K562 (cell line): ENCODE data around the gene GPX6. TPM values are rescaled to one million over a fixed set of nuclear protein-coding genes. Genes with fewer than 3 reads are reported as not detected.
A peak's percentile ranks its signal among the peaks of the same experiment; 100 is the strongest.

ENCODE experiments used
- ATAC-seq: fragments of 200-7000 bp; cut with Tn5 transposase; 3 replicates; pipeline ENCODE4 v1.9.1; 2020; ENCODE audit warnings: moderate library complexity
- BruUV-seq: library from RNA; stranded (reverse); fragments of 400-500 nt; replicated peaks from 2 replicates; lab custom pipeline; 2021; lab: Mats Ljungman, UMichigan
- CTCF ChIA-PET: fragments of 300-600 bp; formaldehyde crosslinking; extraction: SDS; loops from one replicate; lab custom pipeline; 2021; ENCODE audit warnings: low intra/inter-chr PET ratio; lab: Yijun Ruan, JAX
- POLR2A ChIA-PET: fragments of 300-600, 350-650 bp; sonication (Branson Sonifier 250); formaldehyde crosslinking; extraction: SDS; loops from one replicate; lab custom pipeline; 2021; ENCODE audit warnings: antibody characterized with exemption, inconsistent platforms; lab: Yijun Ruan, JAX
- DNase-seq, 4 experiments: peaks; one replicate each; pipeline versions ENCODE4 v3.0.0 to v3.0.0-alpha.2; 2011 to 2018; ENCODE audit warnings: low spot score in 3 of 4, mixed read lengths in 3 of 4; ENCODE audit errors: extremely low read depth in 1 of 4
- FAIRE-seq: peaks from 2 replicates; lab custom pipeline; 2011; peaks lifted over from hg19 to GRCh38; lab: Jason Lieb, UNC
- H2AFZ ChIP-seq: 2 replicates; pipeline ENCODE4 v1.6.0; 2011; ENCODE audit warnings: low read depth, low read length, control low read depth, inconsistent platforms
- H3K27ac ChIP-seq: fragments of 200-600 bp; 3 replicates; pipeline ENCODE4 v1.8.0; 2011; ENCODE audit warnings: low read depth, mild to moderate bottlenecking, control low read depth, inconsistent platforms, low read length, moderate library complexity, mixed read lengths; ENCODE audit errors: extremely low read depth
- H3K27me3 ChIP-seq, 2 experiments: fragments of 300-600 bp in 1 of 2; 2 replicates in 1 of 2; 3 replicates in 1 of 2; pipeline versions ENCODE4 v1.6.0 to v1.8.0; 2011; ENCODE audit warnings: inconsistent platforms in 2 of 2, low read length in 2 of 2, mild to moderate bottlenecking in 1 of 2, mixed read lengths in 1 of 2, moderate library complexity in 1 of 2; ENCODE audit not compliant: control insufficient read depth in 2 of 2, insufficient read depth in 2 of 2
- H3K36me3 ChIP-seq: fragments of 300-600 bp; 3 replicates; pipeline ENCODE4 v1.8.0; 2011; ENCODE audit warnings: mild to moderate bottlenecking, low read length, inconsistent platforms; ENCODE audit not compliant: control insufficient read depth, insufficient read depth
- H3K4me1 ChIP-seq, 2 experiments: fragments of 200-600 bp in 1 of 2; replicated peaks in 1 of 2; 2 replicates in 1 of 2; 3 replicates in 1 of 2; pipeline versions ENCODE4 v1.5.1 to v1.8.0; 2011; ENCODE audit warnings: inconsistent platforms in 2 of 2, low read length in 2 of 2, mild to moderate bottlenecking in 1 of 2, mixed read lengths in 1 of 2, moderate library complexity in 1 of 2; ENCODE audit not compliant: control insufficient read depth in 2 of 2, insufficient read depth in 2 of 2
- H3K4me2 ChIP-seq: 2 replicates; pipeline ENCODE4 v1.6.1; 2011; ENCODE audit warnings: low read length, control low read depth, inconsistent platforms, mixed read lengths; ENCODE audit not compliant: insufficient read depth
- H3K4me3 ChIP-seq: fragments of 200-600 bp; sonication (generic), shearing (Covaris generic); 2 replicates; pipeline ENCODE4 v1.5.1; 2016; ENCODE audit warnings: control low read depth, inconsistent platforms
- H3K79me2 ChIP-seq: fragments of 200-600 bp; 3 replicates; pipeline ENCODE4 v1.8.0; 2011; ENCODE audit warnings: low read length, inconsistent platforms; ENCODE audit not compliant: control insufficient read depth, insufficient read depth
- H3K9ac ChIP-seq, 2 experiments: 2 replicates each; pipeline versions ENCODE4 v1.6.0 to v1.6.1; 2011; ENCODE audit warnings: low read depth in 2 of 2, low read length in 2 of 2, control low read depth in 1 of 2, inconsistent platforms in 1 of 2, mild to moderate bottlenecking in 1 of 2, mixed read lengths in 1 of 2; ENCODE audit not compliant: insufficient read depth in 1 of 2
- H3K9me1 ChIP-seq: one replicate; pipeline ENCODE4 v1.6.0; 2011; ENCODE audit warnings: inconsistent platforms, mild to moderate bottlenecking, low read length, moderate library complexity; ENCODE audit not compliant: control insufficient read depth, insufficient read depth
- H3K9me3 ChIP-seq: replicated peaks from 2 replicates; pipeline ENCODE4 v1.5.1; 2011; ENCODE audit warnings: low read depth, low read length, inconsistent platforms; ENCODE audit not compliant: control insufficient read depth, insufficient read depth
- H4K20me1 ChIP-seq: replicated peaks from 2 replicates; pipeline ENCODE4 v1.6.1; 2011; ENCODE audit warnings: low read length, inconsistent platforms, mixed read lengths; ENCODE audit not compliant: control insufficient read depth, insufficient read depth
- ASH1L ChIP-seq: fragments of 450-650 bp; IDR thresholded peaks from 2 replicates; pipeline ENCODE4 v1.6.1; 2018; ENCODE audit warnings: borderline replicate concordance, mild to moderate bottlenecking, low read depth; ENCODE audit not compliant: partially characterized antibody
- CHAMP1 ChIP-seq: fragments of 450-650 bp; IDR thresholded peaks from 2 replicates; pipeline ENCODE4 v1.6.1; 2016; ENCODE audit warnings: mild to moderate bottlenecking
- ILK ChIP-seq: fragments of 450-650 bp; IDR thresholded peaks from 2 replicates; pipeline ENCODE4 v1.6.1; 2016; ENCODE audit warnings: missing genetic modification characterization, low read depth, mild to moderate bottlenecking, missing compliant biosample characterization, moderate library complexity, borderline replicate concordance
- NFIC ChIP-seq: fragments of 450-650 bp; IDR thresholded peaks from 2 replicates; pipeline ENCODE4 v1.6.1; 2017; ENCODE audit warnings: mild to moderate bottlenecking, inconsistent platforms
- NR4A1 ChIP-seq, 2 experiments: fragments of 250-450 bp in 1 of 2; fragments of 450-650 bp in 1 of 2; sonication (Bioruptor Pico) in 1 of 2; IDR thresholded peaks; 2 replicates each; pipeline versions ENCODE4 v1.4.0 to v1.6.1; 2016 to 2020; ENCODE audit warnings: mild to moderate bottlenecking in 2 of 2, missing compliant biosample characterization in 1 of 2, missing genetic modification characterization in 1 of 2, moderate library complexity in 1 of 2
- SLC30A9 ChIP-seq: fragments of 250-450 bp; sonication (Bioruptor Pico); IDR thresholded peaks from 2 replicates; pipeline ENCODE4 v1.8.0; 2022; ENCODE audit warnings: mild to moderate bottlenecking, moderate library complexity
- ZFP30 ChIP-seq: fragments of 250-450 bp; sonication (Bioruptor Pico); IDR thresholded peaks from 2 replicates; pipeline ENCODE4 v1.8.0; 2022; ENCODE audit warnings: moderate library complexity, mild to moderate bottlenecking, inconsistent platforms, borderline replicate concordance
- ZNF445 ChIP-seq: fragments of 250-450 bp; sonication (Bioruptor Pico); IDR thresholded peaks from 2 replicates; pipeline ENCODE4 v1.4.0; 2020; ENCODE audit warnings: low read depth, mild to moderate bottlenecking, moderate library complexity
- WGBS: fragments of 100-300 bp; shearing (Covaris generic); methylation state at CpG from one replicate; pipeline ENCODE4 v1.1.6; 2016; ENCODE audit warnings: low coverage, mixed read lengths; ENCODE audit not compliant: insufficient coverage; ENCODE audit errors: missing lambda C conversion rate; 5-methylcytosine and 5-hydroxymethylcytosine counted together
- in situ Hi-C: fragments of 300-500 bp; cut with MboI; formaldehyde crosslinking; loops from 4 replicates; pipeline ENCODE4 v1.15.0; 2018; ENCODE audit warnings: inconsistent platforms, mixed read lengths
- intact Hi-C: fragments of 100-400 bp; cut with micrococcal nuclease; formaldehyde crosslinking; loops from 2 replicates; pipeline ENCODE4 v1.14.2; 2022
- polyA plus RNA-seq, 8 experiments: library from polyadenylated mRNA; depleted of rRNA in 4 of 8; stranded (reverse) in 5 of 8; unstranded in 3 of 8; fragments of >200 nt; fragmentation: Nextera tagmentation in 2 of 8; fragmentation: Illumina TruSeq in 1 of 8; extraction: Ambion mirVana in 2 of 8; extraction: Trizol in 1 of 8; gene quantifications; 2 replicates each; pipeline versions ENCODE4 v1.2.1 to v1.2.3, GENCODE V29; 2011 to 2014; ENCODE audit warnings: inconsistent platforms in 1 of 8, missing spikeins in 1 of 8
- total RNA-seq, 7 experiments: library from RNA; depleted of rRNA in 6 of 7; stranded (reverse); fragments of >200 nt in 6 of 7; fragmentation: Illumina TruSeq in 2 of 7; extraction: Trizol in 2 of 7; gene quantifications; 2 replicates each; pipeline versions ENCODE4 v1.2.1 to v1.2.3, GENCODE V29; 2011 to 2021; ENCODE audit warnings: low replicate concordance in 1 of 7

Gene GPX6
- total and polyA plus RNA-seq, 9 of the 15 experiments (the other 6 are each of a cell fraction or from before 2014, with no cell fraction given): not detected

DNA sequence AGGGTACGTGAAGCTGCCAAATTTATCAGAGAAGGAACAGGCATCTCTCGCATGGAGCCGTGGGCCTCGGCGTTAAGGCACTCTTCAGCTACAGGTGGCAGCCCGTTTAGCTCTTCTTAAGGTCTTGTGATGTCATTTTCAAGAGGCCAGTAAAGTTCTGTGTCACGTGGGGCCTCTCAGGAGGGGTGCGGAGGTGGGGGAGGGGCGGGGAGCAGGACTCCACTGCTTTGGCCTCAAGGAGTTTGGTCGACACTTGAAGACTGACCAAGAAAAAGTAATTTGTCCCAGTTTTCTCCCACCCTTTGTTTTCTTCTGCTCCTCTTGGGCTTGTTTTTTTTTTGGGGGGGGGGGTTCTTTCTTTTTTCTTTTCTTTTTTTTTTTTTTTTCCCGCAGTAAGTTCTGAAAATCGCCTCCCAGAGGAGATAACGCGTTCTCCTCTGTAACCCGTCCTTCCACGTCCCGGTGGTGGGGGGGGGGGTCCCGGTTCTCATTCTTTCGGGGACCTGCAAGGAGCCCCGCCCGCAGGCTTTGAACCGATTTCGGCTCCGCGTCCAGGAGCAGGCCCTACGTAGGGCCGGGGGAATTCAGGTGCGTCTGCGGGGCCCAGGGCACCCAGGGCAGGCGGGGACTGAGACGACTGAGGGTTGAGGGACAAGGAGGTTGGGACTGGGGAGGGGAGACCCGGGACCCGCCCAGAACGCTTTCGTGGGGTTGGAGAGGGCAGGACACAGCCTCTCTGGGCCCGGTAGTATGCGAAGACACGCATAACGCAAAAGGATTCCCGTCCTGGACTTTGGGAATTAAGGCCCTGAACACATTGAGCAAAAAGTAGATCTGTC lies 26.0 kb downstream of the GPX6 start (continued):
- no peak for TF ChIP-seq ILK
- TF ChIP-seq ASH1L: no peak
- TF ChIP-seq ZFP30: 0 out of 2 replicates have a peak, but pooled peaks have one; percentile 0

DNA sequence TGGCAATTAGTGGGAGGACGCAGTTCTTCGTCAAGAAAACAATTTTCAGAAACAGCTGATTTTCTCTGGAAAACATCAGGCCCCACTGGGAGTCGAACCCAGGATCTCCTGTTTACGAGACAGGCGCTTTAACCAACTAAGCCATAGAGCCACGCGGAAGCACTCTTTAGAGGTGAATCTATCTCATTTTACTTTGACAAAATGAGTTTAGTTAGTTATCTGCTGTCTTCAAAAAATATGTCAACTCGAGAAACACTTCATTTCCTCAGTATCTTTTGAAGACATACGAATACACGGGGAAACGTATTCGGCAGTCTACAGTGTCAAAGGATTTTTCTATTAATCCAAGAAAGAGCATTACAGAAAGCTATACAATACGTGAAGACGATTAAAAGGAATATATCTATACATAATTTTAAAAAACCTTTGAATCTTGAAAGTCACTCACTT lies 26.7 kb downstream of the GPX6 start:
- Histone ChIP-seq H3K36me3 (no peaks in the 10 kb centered on the region), H2AFZ (peak overlapping the region; percentile 91), H3K27me3 (no peaks in the 10 kb centered on the region), H3K9me1 (no peaks in the 10 kb centered on the region), H4K20me1 (no peaks in the 10 kb centered on the region), H3K9ac (peak overlapping the region; percentile 81 to 94; a peak in 3 of 4 replicates), H3K4me3 (peak overlapping the region; percentile 57), H3K4me2 (peak overlapping the region; percentile 88), H3K4me1 (peaks cover 9 to 26% of the 10 kb centered on the region in 2 experiments), H3K79me2 (peaks cover 23% of the 10 kb centered on the region), H3K27ac (peak overlapping the region; percentile 88), H3K9me3 (no peaks in the 10 kb centered on the region)
- peak; percentile 34 to 92 (median 46) for DNase-seq
- BruUV-seq: TSS peak; percentile 70
- peak; percentile 7; the same call in 2 of the 3 replicates for ATAC-seq
- POLR2A ChIA-PET: interaction anchor here (0.6 to 2.8 kb wide), 33 partner anchors 9 to 680 kb away, joined by 3 to 44 read pairs (median 4); partner anchors contain the start of genes GPX6, TRIM27, ZKSCAN8 and ZSCAN26
- CTCF ChIA-PET: interaction anchor here (0.6 kb wide), 2 partner anchors 57 to 356 kb away, joined by 3 to 4 read pairs; no protein-coding TSS in a partner anchor
- in situ Hi-C loops (no loop called here), intact Hi-C loops (loop anchor here (1.0 to 5.0 kb wide), 4 partner anchors 90 to 407 kb away; partner anchors contain the start of genes ZNF165 and ZSCAN12)
- WGBS: under 1% methylated on average over 14 of the region's 14 CpGs
- FAIRE-seq: peak; percentile 83
- TF ChIP-seq CHAMP1: peak; percentile 34; the same call in 1 of the 2 replicates
- peak; percentile 51; the same call in 1 of the 2 replicates for TF ChIP-seq NFIC
- no peak for TF ChIP-seq SLC30A9
- 0 out of 2 replicates have a peak, but pooled peaks have one; percentile 9 for TF ChIP-seq ZFP30
- peak; percentile 17; the same call in 1 of the 2 replicates for TF ChIP-seq ZNF445 (CRISPR knock-in tag)
- no peak for TF ChIP-seq NR4A1 (CRISPR knock-in tag; IDR thresholded peaks at IDR 0.05)
- peak; percentile 57; the same call in 1 of the 2 replicates for TF ChIP-seq NR4A1 (tag; IDR thresholded peaks at IDR 0.05)
